SW480 (cell line): ENCODE results near the gene GRIK2.

ENCODE experiments used
- DNase-seq: peaks from one replicate; pipeline ENCODE4 v3.0.0-alpha.2; 2016; ENCODE audit warnings: low spot score

Gene GRIK2

DNA sequence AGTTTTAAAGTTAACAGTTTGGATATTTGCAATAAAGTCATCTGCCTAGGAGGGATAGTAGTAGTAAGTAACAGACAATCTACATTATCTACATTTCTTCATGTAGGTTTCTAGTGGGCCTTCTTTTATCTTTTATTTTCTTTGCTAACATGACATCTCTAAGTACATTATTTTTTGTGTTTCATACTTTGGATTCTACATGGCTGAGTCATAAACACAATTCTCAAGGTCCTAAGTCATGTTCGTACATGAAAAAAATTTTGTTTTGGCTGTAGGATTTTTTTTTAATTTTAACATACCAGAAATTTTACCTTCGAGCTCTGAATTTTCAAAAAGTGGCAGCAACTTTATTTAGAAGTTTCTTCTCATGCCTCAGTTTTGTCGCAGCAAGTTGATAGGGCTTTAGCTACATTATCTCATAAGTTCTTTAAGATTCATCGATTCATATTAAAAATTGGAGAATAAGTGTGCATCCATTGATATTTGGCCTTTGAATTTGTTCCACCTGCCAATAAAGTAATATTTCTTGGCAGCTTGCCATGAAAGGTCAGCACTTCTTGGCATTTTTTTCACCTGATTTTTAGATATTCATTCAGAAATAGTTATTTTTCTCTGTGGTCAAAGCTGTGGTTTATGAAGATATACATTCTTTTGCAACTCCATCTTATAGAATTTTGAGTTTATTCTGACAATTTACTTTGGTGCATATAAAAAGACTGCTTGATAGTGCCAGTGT, 146.2 kb downstream of the GRIK2 start:
- no peak for DNase-seq

DNA sequence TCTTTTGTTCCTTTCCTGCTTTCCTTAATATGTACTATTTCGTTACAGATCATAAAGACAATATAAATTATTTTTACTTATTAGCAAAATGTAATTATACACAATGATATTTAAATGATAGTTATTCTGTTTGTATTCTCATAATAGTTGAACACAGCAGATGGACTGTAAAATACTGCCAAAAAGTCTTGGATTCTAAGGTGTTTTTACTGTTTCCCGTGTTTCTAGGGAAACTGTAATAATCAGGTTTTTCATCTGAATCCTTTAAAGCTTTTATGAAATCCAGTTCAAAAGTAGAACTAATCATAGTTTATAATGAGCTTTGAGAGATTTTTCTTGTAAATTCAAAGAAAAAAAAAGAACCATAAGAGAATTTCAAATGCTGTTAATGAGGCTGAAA, 148.4 kb downstream of the GRIK2 start:
- no peak for DNase-seq

DNA sequence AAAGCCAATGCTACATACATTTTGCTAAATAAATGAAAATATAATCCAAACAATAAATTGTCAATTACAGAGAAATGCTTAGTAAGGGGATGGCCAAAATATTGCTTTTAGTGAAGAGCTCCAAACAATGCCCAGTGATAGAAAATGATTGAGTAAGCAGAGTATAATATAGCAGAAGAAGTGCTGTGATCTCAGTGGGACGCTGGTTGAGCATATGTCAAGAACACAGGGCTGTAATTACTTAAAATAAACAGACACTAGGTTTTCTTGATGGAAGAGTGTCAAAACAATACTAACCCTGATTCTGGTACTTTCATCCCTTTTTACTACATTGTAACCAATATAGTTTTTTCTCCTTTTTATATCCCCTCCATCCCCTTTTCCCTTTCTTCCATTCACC, 150.3 kb downstream of the GRIK2 start:
- no peak for DNase-seq

DNA sequence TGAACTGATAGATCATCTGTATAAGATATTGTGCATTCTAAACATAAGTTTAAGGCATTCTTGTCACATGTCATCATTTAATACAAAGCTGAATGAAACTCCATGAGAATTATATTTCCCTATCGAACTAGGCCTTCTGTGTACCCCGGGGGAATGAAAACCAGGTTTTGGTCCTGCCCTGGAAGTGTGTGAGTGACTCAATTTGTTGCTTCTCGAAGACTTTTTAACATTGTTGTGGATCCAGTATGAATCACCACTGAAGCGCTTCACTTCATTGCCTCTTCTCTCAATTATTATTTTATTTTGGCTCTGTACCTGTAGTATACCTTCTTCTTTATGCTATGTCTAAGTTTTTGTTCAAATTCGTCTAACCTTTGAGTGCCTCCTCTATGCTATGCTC, 150.8 kb downstream of the GRIK2 start:
- DNase-seq, result no peak

DNA sequence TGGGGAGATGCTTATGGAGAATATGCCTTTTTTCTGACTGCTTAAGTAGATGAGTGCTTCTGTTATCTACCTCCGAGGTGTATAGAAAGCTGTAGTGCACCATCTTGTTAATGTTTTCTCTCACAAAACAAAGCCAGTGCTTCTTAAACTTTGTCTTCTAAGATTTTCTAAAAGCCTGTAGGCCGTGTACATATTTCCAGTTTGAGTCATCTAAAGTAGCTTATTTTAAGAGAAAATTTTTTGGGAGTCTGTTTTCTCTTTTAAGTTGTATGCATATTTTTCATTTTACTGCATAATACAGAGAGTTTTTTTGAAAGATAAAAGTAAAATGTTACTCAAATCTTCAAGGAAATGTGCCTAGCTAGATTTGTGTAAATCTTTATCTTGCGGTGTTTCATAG, 151.7 kb downstream of the GRIK2 start:
- no peak for DNase-seq

DNA sequence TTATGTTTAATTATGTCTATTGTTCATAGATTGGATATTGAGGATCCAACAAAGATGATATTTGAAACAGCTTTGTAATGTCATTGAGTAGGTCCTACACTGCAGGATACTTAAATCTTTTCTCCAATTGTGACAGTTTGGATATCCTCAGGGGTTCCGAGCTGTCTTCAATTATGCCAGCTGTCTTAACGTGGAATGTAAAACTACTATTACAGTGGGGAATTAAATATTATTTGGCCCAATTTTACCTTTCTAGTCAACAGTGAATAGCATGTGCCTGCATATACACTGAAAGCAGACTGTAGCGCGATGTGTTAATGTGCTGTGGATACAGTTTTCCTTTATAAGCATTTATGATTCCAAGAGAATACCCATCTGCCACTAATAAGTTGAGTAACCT, 156.9 kb downstream of the GRIK2 start:
- DNase-seq, result no peak

DNA sequence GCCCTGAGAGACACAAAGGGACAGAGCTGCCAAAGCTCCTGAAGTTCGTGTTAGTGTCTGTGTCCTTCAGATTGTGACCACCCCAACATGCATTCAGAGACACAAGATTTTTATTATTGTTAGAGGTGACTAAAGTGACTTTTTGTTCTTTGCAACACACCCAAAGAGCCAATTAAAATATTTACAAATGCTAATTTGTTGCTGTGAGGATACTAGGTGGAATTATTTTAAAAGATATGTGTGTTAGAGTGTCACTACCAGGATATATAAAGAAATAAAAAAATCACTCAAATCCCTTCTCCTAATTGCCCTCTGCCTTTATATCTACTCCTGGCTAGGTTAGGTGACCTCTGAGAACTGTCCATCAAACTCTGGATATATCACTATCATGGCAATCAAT, 160.7 kb downstream of the GRIK2 start:
- DNase-seq, result no peak

DNA sequence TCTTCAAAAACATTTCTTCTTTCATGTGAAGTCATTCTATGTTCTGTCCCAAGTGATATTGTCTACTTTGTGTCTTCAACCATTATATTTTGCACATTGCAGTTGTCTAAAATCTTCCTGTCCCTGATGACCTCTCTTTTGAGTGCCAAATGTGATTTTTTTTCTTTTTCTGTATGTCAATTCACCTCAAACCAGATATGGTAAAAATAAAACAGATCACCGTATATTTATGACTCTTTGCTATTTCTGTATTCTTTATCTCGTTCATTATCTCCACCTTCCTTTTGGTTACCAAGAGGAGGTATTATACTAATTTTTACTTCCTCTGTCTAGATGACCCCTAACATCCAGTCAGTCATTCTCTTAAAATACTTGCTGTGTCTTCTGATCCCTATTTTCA, 165.2 kb downstream of the GRIK2 start:
- DNase-seq, result no peak

DNA sequence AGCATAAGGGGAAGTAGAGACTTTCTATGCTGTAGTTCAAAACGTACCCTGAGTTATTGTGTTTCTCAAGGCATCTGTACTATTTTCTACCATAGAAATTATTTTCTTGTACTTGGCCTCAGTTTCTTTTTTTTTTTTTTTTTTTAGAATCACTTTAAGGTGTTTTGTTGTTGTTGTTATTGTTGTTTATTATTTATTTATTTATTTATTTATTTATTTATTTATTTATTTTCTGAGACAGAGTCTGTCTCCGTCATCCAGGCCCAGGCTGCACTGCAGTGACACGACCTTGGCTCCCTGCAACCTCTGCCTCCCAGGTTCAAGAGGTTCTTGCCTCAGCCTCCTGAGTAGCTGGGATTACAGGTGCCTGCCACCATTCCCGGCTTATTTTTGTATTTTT, 179.1 kb downstream of the GRIK2 start:
- no peak for DNase-seq

DNA sequence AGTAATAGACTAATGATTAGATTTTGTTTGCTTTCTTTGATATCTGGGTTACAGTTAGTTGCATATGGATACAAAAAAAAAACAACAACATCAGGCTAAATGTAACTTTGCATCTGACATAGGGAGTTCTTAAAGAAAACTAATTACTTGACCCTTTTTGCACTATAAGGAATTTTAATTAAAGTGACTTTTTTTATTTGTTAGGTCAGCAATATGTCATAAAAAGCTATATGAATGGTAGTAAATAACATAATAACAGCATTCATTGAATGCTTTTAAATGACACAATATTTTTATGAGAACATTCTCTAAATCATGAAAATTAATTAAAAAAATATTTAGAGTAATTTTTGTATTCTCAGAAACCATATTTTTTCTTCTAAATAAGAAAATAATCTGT, 183.6 kb downstream of the GRIK2 start:
- no peak for DNase-seq

DNA sequence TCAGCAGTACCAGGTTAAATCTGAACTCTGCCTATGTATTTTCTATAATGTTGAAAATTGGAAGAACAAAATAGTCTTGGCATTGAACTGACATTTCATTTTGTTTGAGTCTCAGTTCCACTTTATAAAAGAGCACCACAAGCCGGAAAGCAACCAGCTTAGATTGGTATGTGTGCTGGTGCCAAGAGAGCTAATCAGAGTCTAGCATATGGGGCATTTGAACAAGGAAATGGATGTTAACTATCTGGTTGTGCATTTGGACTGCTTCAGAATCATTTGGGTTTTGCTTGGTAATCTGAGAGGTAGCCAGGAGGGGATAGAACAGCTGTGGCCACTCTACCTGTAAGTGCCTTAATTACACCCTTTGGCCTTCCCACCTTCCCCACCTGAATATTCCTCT, 184.8 kb downstream of the GRIK2 start:
- DNase-seq, result no peak

DNA sequence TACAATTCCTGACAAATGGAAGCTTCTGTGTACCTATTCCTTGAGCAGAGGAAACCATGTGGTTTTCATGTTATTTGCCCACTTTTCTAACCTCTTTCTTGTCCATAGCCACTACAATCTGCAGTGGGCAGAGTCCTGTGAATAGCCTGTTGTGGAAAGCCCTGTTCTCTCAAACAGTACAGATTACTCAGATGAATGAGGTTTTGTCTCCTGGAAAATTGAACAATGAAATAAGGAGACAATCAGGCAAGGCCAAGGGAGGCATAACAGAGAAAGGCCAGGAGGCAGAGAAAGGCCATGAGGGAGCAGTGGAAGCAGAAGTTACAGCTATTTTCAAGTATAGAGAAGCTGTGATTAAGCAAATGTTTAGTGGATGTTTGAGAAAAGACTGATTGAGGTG, 189.3 kb downstream of the GRIK2 start:
- DNase-seq, result no peak

DNA sequence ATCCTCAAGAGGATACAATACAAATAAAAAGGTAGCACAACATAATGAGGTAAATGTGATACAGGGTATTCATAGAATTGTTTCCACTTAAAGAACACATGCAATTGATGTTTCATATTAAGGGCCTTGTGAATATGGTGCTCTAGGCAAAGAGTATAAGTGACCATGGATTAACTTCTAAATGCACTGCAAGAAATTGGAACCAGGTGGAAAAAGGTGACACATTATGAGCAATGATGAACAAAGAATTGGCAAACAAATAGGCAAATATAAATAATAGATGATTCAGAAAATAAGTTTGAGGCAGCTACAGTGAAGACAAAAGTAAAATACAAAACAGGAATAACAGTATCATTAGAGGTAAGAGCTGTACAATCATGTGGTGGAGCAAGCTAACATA, 192.0 kb downstream of the GRIK2 start:
- DNase-seq, result no peak

DNA sequence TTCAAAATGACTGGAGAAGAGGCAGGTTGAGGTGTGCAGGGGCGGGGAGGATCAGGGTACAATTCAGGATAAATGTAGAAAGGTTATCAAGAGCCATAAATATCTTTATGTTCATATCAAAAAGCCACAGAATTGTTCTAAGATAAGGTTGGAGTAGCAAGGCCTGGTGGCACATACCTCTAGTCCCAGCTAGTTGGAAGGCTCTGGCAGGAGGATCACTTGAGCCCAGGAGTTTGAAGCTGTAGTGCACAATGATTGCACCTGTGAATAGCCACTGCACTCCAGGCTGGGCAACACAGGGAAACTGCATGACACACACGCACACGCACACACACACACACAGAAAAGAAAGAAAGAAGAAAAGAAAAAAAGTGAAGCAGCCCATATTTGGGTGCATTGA, 194.8 kb downstream of the GRIK2 start:
- DNase-seq, result peak; percentile 1

DNA sequence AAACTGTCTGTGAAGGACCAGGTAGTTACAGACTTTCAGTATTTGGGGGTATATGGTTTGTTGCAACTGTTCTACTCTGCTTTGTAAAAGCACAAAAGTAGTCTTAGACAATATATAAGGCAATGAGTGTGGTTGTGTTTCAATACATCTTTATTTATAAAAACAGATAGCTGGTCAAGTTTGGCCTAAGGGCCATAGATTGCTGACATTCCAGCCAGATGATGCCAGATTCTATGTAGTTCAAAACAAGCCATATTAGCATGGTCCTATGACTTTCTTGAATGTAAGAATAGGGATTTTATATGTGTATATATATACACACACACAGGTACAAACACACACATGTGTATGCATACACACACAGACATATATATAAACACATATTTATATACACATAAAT, 201.8 kb downstream of the GRIK2 start:
- DNase-seq, result no peak

DNA sequence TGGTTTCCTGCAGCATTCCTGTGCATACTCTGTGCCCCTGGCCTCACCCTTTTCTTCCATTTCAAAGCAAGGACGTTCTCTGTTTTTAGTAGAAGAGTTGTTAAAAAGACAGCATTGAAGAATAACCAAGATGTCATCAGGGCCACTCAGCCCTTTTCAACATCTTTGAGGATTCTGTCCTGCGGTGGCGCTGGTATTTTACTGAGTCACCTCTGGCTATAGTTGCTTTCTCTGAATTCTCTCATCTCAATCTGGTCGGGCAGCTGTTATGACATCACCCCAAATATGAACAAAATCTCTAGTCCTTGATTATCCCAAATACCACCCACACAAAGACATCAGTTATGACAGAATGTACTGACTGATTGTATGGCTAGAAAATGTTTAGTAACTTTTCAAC, 204.2 kb downstream of the GRIK2 start:
- peak; percentile 13 for DNase-seq

DNA sequence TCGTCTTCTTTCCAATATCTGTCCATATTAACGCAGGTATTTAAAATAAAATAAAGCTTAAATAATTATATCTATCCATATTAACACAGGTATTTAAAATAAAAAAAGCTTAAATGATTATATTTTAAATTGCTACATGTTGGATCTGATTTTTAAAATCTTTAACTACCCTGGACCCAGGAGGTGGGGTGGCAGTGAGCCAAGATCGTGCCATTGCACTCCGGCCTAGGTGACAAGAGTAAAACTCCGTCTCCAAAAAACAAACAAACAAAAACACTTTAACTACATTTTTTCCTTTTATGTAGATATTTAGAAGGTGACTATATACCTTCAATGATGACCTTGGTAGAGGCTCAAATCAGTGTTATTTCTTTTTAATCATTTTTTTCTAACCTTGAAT, 211.9 kb downstream of the GRIK2 start:
- DNase-seq, result no peak

DNA sequence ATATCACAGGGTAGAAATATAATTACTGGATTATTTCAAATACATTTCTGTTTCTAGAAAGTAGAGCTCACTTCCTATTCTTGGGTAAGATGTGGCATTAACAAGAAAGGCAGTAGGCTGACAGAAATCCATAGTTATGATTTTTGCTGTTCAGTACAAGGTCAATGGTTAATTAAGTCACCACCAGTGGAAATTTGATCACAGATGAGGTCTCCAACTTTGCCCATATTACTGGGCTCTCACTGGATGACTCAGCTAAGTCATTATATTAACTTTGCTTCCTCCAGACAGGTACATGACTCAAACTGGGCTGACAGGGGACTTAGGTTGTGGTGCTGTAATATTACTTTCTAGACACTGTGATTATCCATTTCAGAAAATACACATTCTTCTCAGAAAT, 212.4 kb downstream of the GRIK2 start:
- DNase-seq, result peak; percentile 53

DNA sequence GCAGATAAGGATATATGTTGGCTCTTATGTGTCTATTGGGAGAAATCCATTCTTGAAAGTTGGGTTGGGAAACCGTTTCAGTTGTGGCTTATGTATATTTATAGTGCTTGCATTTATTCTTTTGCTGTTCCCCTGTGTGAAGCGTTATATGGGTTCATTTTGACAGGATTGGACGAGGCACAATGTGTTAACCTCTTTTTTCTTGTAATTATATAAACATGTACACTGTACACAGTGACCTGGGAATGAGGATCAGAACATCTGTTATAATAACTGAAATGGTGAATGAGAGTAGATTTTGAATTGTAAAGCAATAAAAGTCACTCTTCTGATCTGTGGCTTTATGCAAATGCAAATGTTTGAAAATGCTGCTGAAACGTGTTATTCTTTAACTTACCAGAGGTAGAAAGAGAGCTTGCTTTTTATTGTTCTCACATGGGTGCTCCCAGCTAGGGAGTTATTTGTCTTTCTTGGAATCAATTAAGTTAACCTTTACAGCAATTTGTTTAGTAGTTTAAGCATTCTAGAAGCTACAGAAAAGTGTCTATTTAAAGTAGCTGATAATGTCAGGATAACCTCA, 213.7 kb downstream of the GRIK2 start:
- no peak for DNase-seq

DNA sequence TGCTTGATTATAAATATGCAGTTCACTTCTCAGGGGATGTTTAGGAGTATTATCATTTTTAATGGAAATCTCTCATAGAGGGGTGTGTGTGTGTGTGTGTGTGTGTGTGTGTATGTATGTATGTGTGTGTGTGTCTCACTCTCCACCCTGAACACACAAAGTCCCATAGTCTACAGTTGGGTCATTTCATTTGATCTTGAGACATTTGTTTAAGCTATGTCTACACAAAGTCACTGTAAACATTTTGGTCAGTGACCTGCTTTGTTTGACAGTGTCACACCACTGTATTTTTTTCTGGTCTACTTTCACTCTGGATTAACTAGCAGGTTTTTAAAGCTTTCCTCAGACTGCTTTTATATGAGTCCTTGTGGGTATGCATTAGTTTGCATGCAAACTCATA, 215.2 kb downstream of the GRIK2 start:
- no peak for DNase-seq

DNA sequence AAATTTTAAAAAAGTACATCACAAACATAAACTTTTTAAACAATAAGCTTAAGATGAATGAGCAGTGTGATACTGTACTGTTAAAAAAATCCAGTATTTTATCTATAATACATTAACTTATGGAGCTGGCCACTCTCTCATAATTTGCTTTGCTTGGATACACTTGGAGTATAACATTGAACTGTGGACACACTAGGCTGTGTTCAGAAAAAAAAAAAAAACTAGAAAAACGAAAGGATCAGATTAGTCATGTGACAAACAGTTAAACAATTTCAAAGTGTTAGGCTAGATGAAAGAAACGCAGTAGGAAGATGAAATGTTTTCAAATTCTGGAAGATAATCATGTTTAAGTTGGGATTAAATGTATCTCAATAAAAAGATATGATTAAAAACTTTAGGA, 220.0 kb downstream of the GRIK2 start:
- no peak for DNase-seq

DNA sequence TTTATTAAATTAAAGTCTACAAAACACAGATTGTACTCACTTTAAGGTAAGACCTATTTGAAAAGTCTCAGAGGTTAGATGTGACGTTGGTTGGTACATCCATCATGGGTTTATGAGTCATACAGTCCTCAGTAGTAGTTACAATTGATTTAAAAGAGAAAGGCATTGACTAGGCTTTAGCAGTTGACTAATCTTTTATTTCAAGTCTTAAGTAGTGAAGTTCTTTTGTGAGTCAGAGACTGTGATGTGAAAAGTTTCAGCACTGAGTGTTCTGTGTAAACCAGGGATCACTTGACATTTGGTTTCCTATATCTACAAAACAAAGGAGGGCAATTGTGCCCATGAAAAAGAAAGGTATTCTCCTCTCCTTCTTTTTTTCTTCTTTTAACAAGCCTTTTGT, 221.3 kb downstream of the GRIK2 start:
- peak; percentile 0 for DNase-seq

DNA sequence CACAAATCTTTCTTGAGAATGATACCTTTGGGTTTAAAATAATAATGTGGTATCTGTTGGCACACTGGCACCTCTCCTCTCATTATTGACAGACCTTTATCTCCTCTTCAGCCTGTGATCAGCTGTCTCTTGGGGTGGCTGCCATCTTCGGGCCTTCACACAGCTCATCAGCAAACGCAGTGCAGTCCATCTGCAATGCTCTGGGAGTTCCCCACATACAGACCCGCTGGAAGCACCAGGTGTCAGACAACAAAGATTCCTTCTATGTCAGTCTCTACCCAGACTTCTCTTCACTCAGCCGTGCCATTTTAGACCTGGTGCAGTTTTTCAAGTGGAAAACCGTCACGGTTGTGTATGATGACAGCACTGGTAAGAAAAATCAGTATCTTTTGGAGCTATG, 232.8 kb downstream of the GRIK2 start:
- no peak for DNase-seq

DNA sequence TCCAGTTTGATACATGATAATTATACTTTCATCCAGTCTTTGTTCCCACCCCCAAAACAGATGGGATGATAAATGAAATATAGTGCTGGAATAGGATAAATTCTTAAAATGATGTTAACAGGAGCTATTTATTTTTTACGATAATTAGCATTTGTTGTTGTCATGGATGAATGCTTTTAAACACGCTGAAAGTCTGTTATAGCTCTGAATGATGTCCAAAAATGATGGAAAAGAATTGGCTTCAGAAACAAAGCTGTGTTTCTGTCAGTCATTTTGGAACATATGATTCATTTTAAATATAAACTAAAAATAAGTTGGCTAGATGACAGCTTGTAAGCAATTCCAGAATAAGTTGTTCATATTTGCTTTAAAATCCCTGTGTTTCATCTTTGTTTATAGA, 237.4 kb downstream of the GRIK2 start:
- DNase-seq, result no peak
